NCI-H1105 treated with DMSO at 0.1 percent for 48 hours (cell line): ENCODE measurements around the gene SUGCT.

Experiments
- DNase-seq: peaks from one replicate; lab custom pipeline; 2025; lab: John Stamatoyannopoulos, UW

SUGCT gene

DNA sequence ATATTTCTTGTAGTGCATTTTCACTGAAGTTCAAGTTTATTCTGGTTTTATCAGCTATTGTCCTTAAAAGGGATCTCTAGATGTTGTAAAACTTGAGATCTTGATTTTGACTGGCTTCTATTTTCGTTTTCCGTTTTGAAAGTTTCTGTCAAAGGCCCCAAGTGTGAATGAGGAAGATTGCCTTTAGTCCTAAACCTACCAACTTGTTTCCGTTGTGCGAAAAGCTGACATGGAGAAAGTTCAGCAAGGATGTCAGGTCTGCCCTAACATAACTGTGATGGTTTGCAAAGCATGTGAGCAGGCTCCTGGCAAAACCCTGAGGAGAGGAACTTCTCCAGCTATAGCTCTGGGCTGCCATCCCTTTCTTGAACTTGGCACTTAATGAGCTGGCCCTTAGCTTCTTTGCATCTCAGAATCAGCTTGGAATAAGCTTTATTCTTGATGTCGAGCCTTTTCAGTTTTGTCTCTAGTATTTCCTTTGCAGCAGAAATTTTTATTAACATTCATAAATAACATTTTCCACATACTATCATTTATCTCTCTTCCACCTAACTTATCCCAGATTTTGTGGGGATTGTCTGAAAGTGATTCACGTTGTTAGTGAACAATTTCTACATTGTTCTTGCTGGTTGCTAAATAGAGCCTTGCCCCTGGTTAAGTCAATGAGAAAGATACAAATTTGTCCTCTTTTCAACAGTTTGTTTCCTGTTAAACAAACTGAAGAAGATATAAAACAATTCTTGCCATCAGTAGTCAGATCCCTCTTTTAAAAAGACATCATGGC lies 559.4 kb downstream of the SUGCT start:
- DNase-seq = no peak

- no peak for DNase-seq
Observed at GRCh38 chr7:40694991-40695390, 560.2 kb downstream of the SUGCT start.

GRCh38 chr7:40697653-40698052 lies 562.8 kb downstream of the SUGCT start:
- no peak for DNase-seq

GRCh38 chr7:40698214-40698920 lies 563.6 kb downstream of the SUGCT start:
- no peak for DNase-seq

- DNase-seq = no peak
Observed at GRCh38 chr7:40698921-40699260, 564.1 kb downstream of the SUGCT start.

GRCh38 chr7:40700653-40701421 lies 566.0 kb downstream of the SUGCT start:
- no peak for DNase-seq

DNA sequence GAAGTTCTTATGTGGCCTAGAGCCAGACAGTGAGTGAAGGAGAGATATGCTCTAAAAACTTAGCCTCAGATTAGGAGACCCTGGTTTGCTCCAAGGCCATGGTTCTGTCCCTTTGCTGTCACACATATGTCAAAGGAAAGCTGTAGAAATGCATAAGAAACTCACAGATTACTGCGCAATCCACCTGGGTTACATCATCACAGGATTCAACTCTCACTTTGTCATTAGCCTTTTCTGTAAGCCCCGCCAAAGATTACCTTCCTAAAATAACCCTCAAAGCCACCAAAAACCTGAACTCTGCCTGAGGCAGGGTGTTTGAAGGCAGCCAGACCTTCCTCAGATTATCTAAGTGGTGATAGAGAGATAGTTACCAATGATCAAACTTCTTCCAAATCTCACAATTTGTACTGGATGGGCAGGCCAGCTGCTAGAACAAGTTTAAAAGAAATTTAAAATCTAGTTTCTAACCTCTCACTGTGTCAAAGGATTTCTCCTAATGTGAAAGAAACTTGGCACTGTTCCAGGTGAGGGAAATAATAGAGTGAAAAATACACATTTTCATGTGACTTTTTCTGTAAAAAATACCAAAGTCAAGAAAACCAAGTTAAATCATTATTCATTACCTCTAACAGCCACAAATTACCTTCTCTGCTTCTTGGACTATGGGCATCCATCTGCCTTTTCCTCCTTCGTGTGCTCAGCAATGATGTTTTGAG lies 567.2 kb downstream of the SUGCT start:
- DNase-seq = no peak

GRCh38 chr7:40704172-40704571 lies 569.4 kb downstream of the SUGCT start:
- DNase-seq = no peak

DNA sequence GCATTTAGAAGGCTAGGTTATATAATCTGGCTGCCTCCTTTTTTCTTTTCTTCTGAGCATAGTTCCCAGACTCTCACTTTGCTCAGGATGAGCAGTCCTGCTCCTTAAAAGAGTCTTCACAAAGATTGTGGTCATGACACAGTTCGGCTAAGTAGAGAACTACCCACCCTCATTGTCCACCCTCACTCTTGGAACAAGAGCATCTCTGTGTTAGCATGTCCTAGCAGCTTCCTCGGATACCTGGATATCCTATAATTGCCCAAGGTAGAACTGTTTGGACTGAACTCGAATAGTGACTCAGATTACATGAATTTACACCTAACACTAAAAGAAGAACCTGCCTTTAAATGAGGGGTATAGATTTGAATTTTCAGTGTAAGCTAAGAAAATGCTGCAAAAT lies 572.0 kb downstream of the SUGCT start:
- DNase-seq = no peak

DNA sequence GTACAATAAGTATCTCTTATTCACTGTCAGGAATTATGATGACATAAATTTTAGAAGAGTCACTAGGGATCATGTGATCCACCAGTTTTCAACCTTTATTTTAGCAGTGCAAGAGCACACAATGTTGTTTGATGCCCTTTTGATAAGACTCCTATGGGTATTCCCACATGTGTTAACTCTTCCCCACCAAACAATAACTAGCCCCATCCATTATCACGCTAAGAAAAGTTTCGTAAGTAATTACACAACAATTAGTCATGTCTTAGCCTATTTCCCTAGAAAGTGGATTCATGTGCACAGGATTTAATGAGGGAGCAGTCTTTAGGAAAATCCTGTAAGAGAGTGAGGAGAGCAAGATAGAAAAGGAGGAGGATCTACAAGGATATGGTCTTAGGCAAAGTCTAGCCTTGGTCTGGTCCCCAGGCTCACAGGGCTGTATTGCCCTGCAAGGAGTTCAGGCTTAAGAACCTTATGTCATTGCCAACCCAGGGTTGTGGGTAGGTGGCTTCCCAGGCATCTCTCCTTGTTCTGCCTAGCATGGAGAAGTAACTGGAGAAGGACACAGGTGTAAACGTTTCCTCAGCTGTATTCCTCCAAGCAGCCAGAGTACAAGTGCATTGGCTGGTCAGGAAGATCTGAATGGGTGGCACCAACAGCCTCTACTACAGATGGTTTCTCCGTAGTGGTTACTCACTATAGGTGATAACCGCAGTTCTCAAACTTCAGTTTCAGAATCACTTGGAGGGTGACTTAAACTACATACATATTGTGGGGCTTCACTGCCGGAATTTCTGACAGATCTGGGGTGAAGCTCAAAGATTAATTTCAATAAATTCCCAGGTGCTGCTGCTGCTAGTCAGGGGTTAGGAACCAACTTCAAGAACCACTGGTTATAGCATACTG lies 574.5 kb downstream of the SUGCT start:
- DNase-seq = no peak

DNA sequence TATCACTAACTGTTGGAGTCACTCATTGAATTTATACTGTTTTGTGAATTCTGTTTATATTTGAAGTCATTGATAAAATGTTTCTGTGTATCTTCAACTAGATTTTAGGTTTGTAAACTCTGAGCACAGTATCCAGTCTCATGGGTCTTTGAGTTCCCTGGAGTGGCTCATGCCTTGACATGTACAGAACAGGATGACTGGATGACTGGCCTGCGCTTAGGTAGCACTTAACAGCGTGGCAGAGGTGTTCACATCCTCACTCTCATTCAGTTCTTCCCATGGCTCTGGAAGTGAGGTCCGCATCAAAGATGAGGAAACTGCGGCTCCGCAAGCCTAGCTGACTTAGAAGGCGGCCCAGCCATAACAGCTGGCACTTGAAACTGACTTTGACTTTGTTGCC lies 576.9 kb downstream of the SUGCT start:
- DNase-seq = no peak

- no peak for DNase-seq
Observed at GRCh38 chr7:40714363-40715052, 579.7 kb downstream of the SUGCT start.

- no peak for DNase-seq
Observed at GRCh38 chr7:40715053-40715430, 580.2 kb downstream of the SUGCT start.

DNA sequence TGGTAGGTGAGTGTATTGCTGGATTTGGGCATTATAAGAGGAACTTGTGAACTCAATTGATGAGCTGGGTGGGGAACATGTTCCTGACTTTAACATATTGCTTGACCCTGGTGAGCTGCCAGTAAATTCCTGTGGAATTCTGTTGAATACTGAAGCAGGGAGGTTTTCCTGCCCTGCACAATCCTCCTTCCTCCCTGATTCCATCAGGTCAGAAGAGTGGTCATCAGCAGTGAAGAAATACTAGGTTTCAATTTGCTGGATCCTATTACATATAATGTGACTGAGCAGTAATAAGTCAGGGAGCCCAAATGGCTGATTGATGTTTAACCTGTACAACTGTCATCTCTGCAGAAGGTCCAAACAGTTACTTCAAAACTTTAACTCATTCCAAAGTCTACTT lies 581.2 kb downstream of the SUGCT start:
- no peak for DNase-seq

DNA sequence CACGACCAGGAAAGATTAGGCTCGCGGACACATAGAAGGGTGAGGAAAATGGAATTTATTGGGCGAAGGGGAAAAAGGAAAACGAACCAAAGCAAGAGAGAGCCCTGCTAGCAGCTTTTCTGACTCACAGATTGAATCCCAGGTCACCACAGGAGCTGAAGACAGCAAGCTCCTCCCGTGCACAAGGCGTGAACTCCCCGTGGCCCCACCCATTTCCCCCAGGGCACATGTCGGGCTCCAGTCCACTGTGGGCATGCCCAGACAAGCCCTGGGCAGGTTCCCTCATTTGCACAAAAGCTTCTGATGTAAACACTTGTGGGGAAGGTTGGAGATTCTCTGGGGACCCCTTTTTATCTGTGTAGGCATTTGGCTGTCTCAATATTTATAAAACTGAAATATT lies 582.4 kb downstream of the SUGCT start:
- DNase-seq = peak; percentile 14

DNA sequence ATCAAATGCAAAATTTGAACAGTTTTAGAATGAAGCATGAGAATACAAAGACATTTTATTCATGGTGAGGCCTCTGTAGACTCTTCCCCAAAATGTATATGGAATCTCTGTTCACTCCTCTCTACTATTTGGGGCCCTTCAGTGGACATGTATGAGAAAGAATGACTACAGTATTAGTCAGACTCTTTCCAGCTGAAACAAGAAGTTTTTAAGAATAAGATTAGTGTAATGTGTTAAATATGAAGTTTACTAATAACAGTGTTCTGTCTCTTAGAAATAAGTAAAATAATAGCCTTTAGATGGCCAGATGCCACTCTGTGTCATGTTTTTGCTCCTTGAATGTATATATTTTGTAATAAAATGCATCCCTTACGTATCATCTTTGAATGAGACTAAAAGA lies 585.6 kb downstream of the SUGCT start:
- DNase-seq = no peak

- no peak for DNase-seq
Observed at GRCh38 chr7:40721342-40721949, 586.6 kb downstream of the SUGCT start.

- no peak for DNase-seq
Observed at GRCh38 chr7:40722242-40722641, 587.4 kb downstream of the SUGCT start.

GRCh38 chr7:40723829-40724228 lies 589.0 kb downstream of the SUGCT start:
- no peak for DNase-seq

DNA sequence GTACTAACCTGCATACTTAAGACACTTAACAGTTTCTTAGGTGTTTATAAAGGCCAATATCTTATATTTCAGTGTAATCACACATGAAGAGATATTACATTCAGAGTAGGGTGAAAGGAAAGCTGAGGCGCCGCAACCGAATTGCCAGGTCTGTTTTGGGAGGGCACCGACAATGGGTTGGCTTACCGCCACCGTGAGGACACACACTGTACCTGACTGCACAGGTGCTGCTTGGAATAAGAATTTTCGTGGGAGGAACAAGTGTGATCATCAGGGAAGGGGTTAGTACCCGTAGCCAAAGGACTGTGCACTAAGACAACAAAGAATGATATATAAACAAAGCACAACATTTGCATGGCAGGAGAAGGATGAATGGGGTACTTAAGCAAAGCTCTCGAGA lies 591.8 kb downstream of the SUGCT start:
- no peak for DNase-seq
